GM12878 (cell line): ENCODE results near the gene CYTH2. TPM values are rescaled to one million over a fixed set of nuclear protein-coding genes. Genes with fewer than 3 reads are reported as not detected.

Experiments used
- ATAC-seq: fragments of 200-7000 bp; cut with Tn5 transposase; 3 replicates; pipeline ENCODE4 v1.9.1; 2020; ENCODE audit warnings: mild to moderate bottlenecking, moderate library complexity
- BruUV-seq: library from RNA; stranded (reverse); fragments of 400-500 nt; replicated peaks from 2 replicates; lab custom pipeline; 2021; lab: Mats Ljungman, UMichigan
- CTCF ChIA-PET: fragments of 300-600 bp; sonication (Branson Sonifier 250); formaldehyde crosslinking; extraction: SDS; loops from one replicate; lab custom pipeline; 2021; ENCODE audit warnings: inconsistent platforms; lab: Yijun Ruan, JAX
- POLR2A ChIA-PET: fragments of 350-600 bp; formaldehyde crosslinking; extraction: SDS; loops from one replicate; lab custom pipeline; 2021; ENCODE audit warnings: inconsistent platforms; lab: Charles Lee
- RAD21 ChIA-PET: fragments of 300-600 bp; sonication (Branson Sonifier 250); formaldehyde crosslinking; loops from one replicate; lab custom pipeline; 2023; ENCODE audit warnings: antibody characterized with exemption; ENCODE audit not compliant: unreplicated experiment; lab: Charles Lee
- SMC1A ChIA-PET: fragments of 300-600 bp; sonication (Branson Sonifier 250); formaldehyde crosslinking; loops from one replicate; lab custom pipeline; 2023; ENCODE audit not compliant: unreplicated experiment, uncharacterized antibody; lab: Charles Lee
- DNase-seq: peaks from one replicate; pipeline ENCODE4 v3.0.0-alpha.2; 2011; ENCODE audit warnings: low read depth, low spot score
- FAIRE-seq: peaks from 3 replicates; lab custom pipeline; 2011; peaks lifted over from hg19 to GRCh38; lab: Jason Lieb, UNC
- H2AFZ ChIP-seq: 2 replicates; pipeline ENCODE4 v1.6.0; 2011; ENCODE audit warnings: low read depth, low read length, control low read depth; ENCODE audit not compliant: control insufficient read depth
- H3K27ac ChIP-seq: 2 replicates; pipeline ENCODE4 v1.5.1; 2011; ENCODE audit warnings: control low read depth; ENCODE audit not compliant: control insufficient read depth, insufficient read depth
- H3K27me3 ChIP-seq, 2 experiments: replicated peaks in 1 of 2; 2 replicates each; pipeline versions ENCODE4 v1.6.0 to v1.6.1; 2011; ENCODE audit warnings: low read length in 1 of 2; ENCODE audit not compliant: control insufficient read depth in 2 of 2, insufficient read depth in 2 of 2
- H3K36me3 ChIP-seq, 2 experiments: 2 replicates each; pipeline ENCODE4 v1.5.1; 2011; ENCODE audit warnings: low read length in 1 of 2; ENCODE audit not compliant: control insufficient read depth in 2 of 2, insufficient read depth in 2 of 2
- H3K4me1 ChIP-seq: 2 replicates; pipeline ENCODE4 v1.6.1; 2011; ENCODE audit warnings: mild to moderate bottlenecking, low read length, moderate library complexity, mixed read lengths; ENCODE audit not compliant: control insufficient read depth, insufficient read depth
- H3K4me2 ChIP-seq: 2 replicates; pipeline ENCODE4 v1.6.0; 2011; ENCODE audit warnings: control low read depth; ENCODE audit not compliant: control insufficient read depth, insufficient read depth
- H3K4me3 ChIP-seq: fragments of 200-600 bp; sonication (generic); 2 replicates; pipeline ENCODE4 v1.5.1; 2016
- H3K79me2 ChIP-seq: 2 replicates; pipeline ENCODE4 v1.6.0; 2011; ENCODE audit warnings: low read length; ENCODE audit not compliant: control insufficient read depth, insufficient read depth
- H3K9ac ChIP-seq: 2 replicates; pipeline ENCODE4 v1.8.0; 2011; ENCODE audit warnings: low read length, control low read depth, mixed read lengths; ENCODE audit not compliant: control insufficient read depth, insufficient read depth
- H3K9me3 ChIP-seq: replicated peaks from 3 replicates; pipeline ENCODE4 v1.5.1; 2011; ENCODE audit warnings: mild to moderate bottlenecking, low read length; ENCODE audit not compliant: control insufficient read depth, insufficient read depth
- H4K20me1 ChIP-seq: 2 replicates; pipeline ENCODE4 v1.6.0; 2011; ENCODE audit not compliant: control insufficient read depth, insufficient read depth
- BACH1 ChIP-seq: fragments of 450-650 bp; IDR thresholded peaks from 2 replicates; pipeline ENCODE4 v1.6.1; 2017; ENCODE audit warnings: mild to moderate bottlenecking, borderline replicate concordance
- DPF2 ChIP-seq: fragments of 450-650 bp; IDR thresholded peaks from 2 replicates; pipeline ENCODE4 v1.6.1; 2017; ENCODE audit warnings: mild to moderate bottlenecking
- FOS ChIP-seq: IDR thresholded peaks from 3 replicates; pipeline ENCODE4 v1.6.1; 2011; ENCODE audit warnings: borderline replicate concordance; ENCODE audit not compliant: insufficient read length; ENCODE audit errors: extremely low read depth
- FOXK2 ChIP-seq: fragments of 450-650 bp; IDR thresholded peaks from 2 replicates; pipeline ENCODE4 v1.6.1; 2017; ENCODE audit warnings: mild to moderate bottlenecking, moderate library complexity
- HDAC2 ChIP-seq: fragments of 200-600 bp; sonication (generic); IDR thresholded peaks from 2 replicates; pipeline ENCODE4 v1.6.1; 2017
- JUNB ChIP-seq: IDR thresholded peaks from 2 replicates; pipeline ENCODE4 v1.6.1; 2016; ENCODE audit warnings: antibody characterized with exemption, mild to moderate bottlenecking
- NKRF ChIP-seq: fragments of 450-650 bp; conservative IDR thresholded peaks from 2 replicates; pipeline ENCODE4 v1.6.1; 2017; ENCODE audit warnings: mild to moderate bottlenecking, moderate library complexity
- PAX5 ChIP-seq: IDR thresholded peaks from 2 replicates; pipeline ENCODE4 v1.6.1; 2011; ENCODE audit warnings: low read depth, low read length, borderline replicate concordance
- POU2F2 ChIP-seq: IDR thresholded peaks from 3 replicates; pipeline ENCODE4 v1.6.1; 2011; ENCODE audit warnings: low read depth, mild to moderate bottlenecking, low read length, borderline replicate concordance
- RAD51 ChIP-seq: fragments of 450-650 bp; IDR thresholded peaks from 2 replicates; pipeline ENCODE4 v1.6.1; 2016; ENCODE audit warnings: moderate library complexity, mild to moderate bottlenecking, inconsistent platforms
- REST ChIP-seq: IDR thresholded peaks from 2 replicates; pipeline ENCODE4 v1.6.1; 2012; ENCODE audit warnings: mild to moderate bottlenecking, low read depth, low read length
- SREBF1 ChIP-seq: IDR thresholded peaks from 2 replicates; pipeline ENCODE4 v1.6.1; 2012; ENCODE audit warnings: mild to moderate bottlenecking, low read length
- TARDBP ChIP-seq: IDR thresholded peaks from 2 replicates; pipeline ENCODE4 v1.6.1; 2016; ENCODE audit warnings: borderline replicate concordance
- TCF3 ChIP-seq: IDR thresholded peaks from 2 replicates; pipeline ENCODE4 v1.6.1; 2012; ENCODE audit warnings: low read depth, mild to moderate bottlenecking, low read length, borderline replicate concordance; ENCODE audit not compliant: insufficient read depth
- WGBS: methylation state at CpG from one replicate; pipeline ENCODE4 v1.1.6; 2016; ENCODE audit warnings: low lambda C conversion rate; ENCODE audit not compliant: insufficient replicate concordance, insufficient coverage; ENCODE audit errors: missing lambda C conversion rate; 5-methylcytosine and 5-hydroxymethylcytosine counted together
- in situ Hi-C: fragments of 300-500 bp; cut with MboI; formaldehyde crosslinking; loops from 9 replicates; pipeline ENCODE4 v1.14.3; 2018; ENCODE audit warnings: mixed read lengths
- intact Hi-C: fragments of 100-400 bp; cut with micrococcal nuclease; formaldehyde crosslinking; loops from one replicate; pipeline ENCODE4 v1.14.2; 2022; ENCODE audit not compliant: unreplicated experiment
- polyA plus RNA-seq, 11 experiments: library from polyadenylated mRNA; depleted of rRNA in 4 of 11; unstranded in 6 of 11; stranded (reverse) in 5 of 11; fragments of >200 nt; fragmentation: Nextera tagmentation in 4 of 11; fragmentation: Illumina TruSeq in 1 of 11; extraction: Ambion mirVana in 4 of 11; extraction: Trizol in 1 of 11; gene quantifications; 1 replicate in 1 of 11; 2 replicates in 10 of 11; pipeline versions ENCODE4 v1.2.1 to v1.2.3, GENCODE V29; 2011 to 2016; ENCODE audit warnings: inconsistent platforms in 2 of 11, missing spikeins in 2 of 11, low read depth in 1 of 11
- total RNA-seq, 4 experiments: library from RNA; depleted of rRNA in 3 of 4; stranded (reverse); fragments of >200 nt in 3 of 4; fragmentation: Illumina TruSeq in 1 of 4; extraction: Trizol in 1 of 4; gene quantifications; 2 replicates each; pipeline versions ENCODE4 v1.2.1 to v1.2.3, GENCODE V29; 2013 to 2021

The CYTH2 gene
- total and polyA plus RNA-seq, 10 of the 15 experiments (the other 5 are each of a cell fraction or from before 2014, with no cell fraction given), result 1.3 to 31.9 (median 22.2) TPM

GRCh38 chr19:48484247-48484893, 15.2 kb downstream of the CYTH2 start:
- H3K36me3 ChIP-seq, result no peaks in the 10 kb centered on the region
- TF ChIP-seq FOXK2 (no peak), TCF3 (no peak), DPF2 (no peak), JUNB (no peak), NKRF (no peak), TARDBP (no peak), SREBF1 (no peak), RAD51 (no peak), HDAC2 (no peak), POU2F2 (no peak), BACH1 (no peak), FOS (no peak), PAX5 (no peak), REST (no peak)
- TF ChIP-seq, all 136 proteins: peak for 0
- ChIA-PET CTCF (no interaction called here), POLR2A (no interaction called here), RAD21 (no interaction called here), SMC1A (no interaction called here)
- H3K79me2 ChIP-seq, result no peaks in the 10 kb centered on the region
- ATAC-seq, result no peak
- FAIRE-seq, result no peak
- DNase-seq, result no peak
- no peak overlapping the region for H3K9ac ChIP-seq
- 52% methylated on average over 16 of the region's 16 CpGs for WGBS
- no peaks in the 10 kb centered on the region for H3K27me3 ChIP-seq
- no peak overlapping the region for H2AFZ ChIP-seq
- no peak overlapping the region for H3K4me2 ChIP-seq
- no TSS peak for BruUV-seq
- no peaks in the 10 kb centered on the region for H4K20me1 ChIP-seq
- intact Hi-C loops (no loop called here), in situ Hi-C loops (no loop called here)
- no peaks in the 10 kb centered on the region for H3K9me3 ChIP-seq
- H3K4me3 ChIP-seq, result no peak overlapping the region
- H3K27ac ChIP-seq, result no peak overlapping the region
- H3K4me1 ChIP-seq, result 0 out of 2 replicates have a peak, but pooled peaks cover under 1% of the 10 kb centered on the region
